Measurements from ENCODE around the gene SPG7. TPM values are rescaled to one million over a fixed set of nuclear protein-coding genes. Genes with fewer than 3 reads are reported as not detected.
A peak's percentile ranks its signal among the peaks of the same experiment; 100 is the strongest.

Gene SPG7
- total RNA-seq, 1 experiment from 2014 or later = 118 TPM

GRCh38 chr16:89579351-89579750 lies 71.1 kb downstream of the SPG7 start:
- Histone ChIP-seq H3K4me1 (ENCODE audit: control insufficient read depth, insufficient read depth, low read length) (peaks cover 11% of the 10 kb centered on the region), H3K9me3 (ENCODE audit: control insufficient read depth, insufficient read depth, low read depth, low read length) (no peaks in the 10 kb centered on the region), H3K4me3 (ENCODE audit: low read depth in 2 of 2, low read length in 2 of 2) (no peak overlapping the region), H3K27ac (ENCODE audit: low read length) (no peak overlapping the region), H3K27me3 (ENCODE audit: control insufficient read depth, insufficient read depth, low read length) (no peaks in the 10 kb centered on the region), H3K36me3 (ENCODE audit: control insufficient read depth, insufficient read depth, low read length) (no peaks in the 10 kb centered on the region; the same call in 1 of the 2 replicates)
- ATAC-seq = no peak
- intact Hi-C loops (cut with micrococcal nuclease; ENCODE audit: unreplicated experiment) (no loop called here), in situ Hi-C loops (cut with HindIII; ENCODE audit: low pct_unique_long_range_greater_than_20kb, low sequenced_read_pairs) (no loop called here)
- BruUV-seq (replicated peaks) = no TSS peak
- POLR2A ChIA-PET = no interaction called here
- CTCF ChIA-PET = no interaction called here
- no peak for TF ChIP-seq TCF7L2 (IDR thresholded peaks at IDR 0.05; ENCODE audit: low read depth, low read length)
- no peak for TF ChIP-seq SIN3A (IDR thresholded peaks at IDR 0.05; ENCODE audit: borderline replicate concordance, insufficient read depth, low read depth, low read length)
- no peak for DNase-seq (ENCODE audit: low read depth, low spot score)

GRCh38 chr16:89581045-89581695 lies 73.0 kb downstream of the SPG7 start:
- POLR2A ChIA-PET = interaction anchor here (0.6 kb wide), 1 partner anchor 18 kb away, joined by 4 read pairs; no protein-coding TSS in a partner anchor
- no peak for DNase-seq (ENCODE audit: low read depth, low spot score)
- Histone ChIP-seq H3K36me3 (ENCODE audit: control insufficient read depth, insufficient read depth, low read length) (no peaks in the 10 kb centered on the region; the same call in 1 of the 2 replicates), H3K4me3 (ENCODE audit: low read depth in 2 of 2, low read length in 2 of 2) (no peak overlapping the region), H3K27ac (ENCODE audit: low read length) (no peak overlapping the region), H3K27me3 (ENCODE audit: control insufficient read depth, insufficient read depth, low read length) (no peaks in the 10 kb centered on the region), H3K9me3 (ENCODE audit: control insufficient read depth, insufficient read depth, low read depth, low read length) (no peaks in the 10 kb centered on the region), H3K4me1 (ENCODE audit: control insufficient read depth, insufficient read depth, low read length) (peaks cover 11% of the 10 kb centered on the region)
- in situ Hi-C loops (cut with HindIII; ENCODE audit: low pct_unique_long_range_greater_than_20kb, low sequenced_read_pairs) = no loop called here
- CTCF ChIA-PET = no interaction called here
- peak; percentile 67 for ATAC-seq
- TF ChIP-seq POLR2AphosphoS5 (IDR thresholded peaks at IDR 0.05; ENCODE audit: low read depth, low read length) (no peak), SIN3A (IDR thresholded peaks at IDR 0.05; ENCODE audit: borderline replicate concordance, insufficient read depth, low read depth, low read length) (no peak), REST (IDR thresholded peaks at IDR 0.05; ENCODE audit: insufficient read depth in 1 of 2, low read depth in 2 of 2, low read length in 1 of 2) (no peak), TCF7L2 (IDR thresholded peaks at IDR 0.05; ENCODE audit: low read depth, low read length) (no peak)
- TF ChIP-seq, protein P1, sequence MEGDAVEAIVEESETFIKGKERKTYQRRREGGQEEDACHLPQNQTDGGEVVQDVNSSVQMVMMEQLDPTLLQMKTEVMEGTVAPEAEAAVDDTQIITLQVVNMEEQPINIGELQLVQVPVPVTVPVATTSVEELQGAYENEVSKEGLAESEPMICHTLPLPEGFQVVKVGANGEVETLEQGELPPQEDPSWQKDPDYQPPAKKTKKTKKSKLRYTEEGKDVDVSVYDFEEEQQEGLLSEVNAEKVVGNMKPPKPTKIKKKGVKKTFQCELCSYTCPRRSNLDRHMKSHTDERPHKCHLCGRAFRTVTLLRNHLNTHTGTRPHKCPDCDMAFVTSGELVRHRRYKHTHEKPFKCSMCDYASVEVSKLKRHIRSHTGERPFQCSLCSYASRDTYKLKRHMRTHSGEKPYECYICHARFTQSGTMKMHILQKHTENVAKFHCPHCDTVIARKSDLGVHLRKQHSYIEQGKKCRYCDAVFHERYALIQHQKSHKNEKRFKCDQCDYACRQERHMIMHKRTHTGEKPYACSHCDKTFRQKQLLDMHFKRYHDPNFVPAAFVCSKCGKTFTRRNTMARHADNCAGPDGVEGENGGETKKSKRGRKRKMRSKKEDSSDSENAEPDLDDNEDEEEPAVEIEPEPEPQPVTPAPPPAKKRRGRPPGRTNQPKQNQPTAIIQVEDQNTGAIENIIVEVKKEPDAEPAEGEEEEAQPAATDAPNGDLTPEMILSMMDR (IDR thresholded peaks at IDR 0.05) = no peak
- intact Hi-C loops (cut with micrococcal nuclease; ENCODE audit: unreplicated experiment) = no loop called here
- BruUV-seq (replicated peaks) = TSS peak; percentile 55
